Measurements from ENCODE around the gene RPS2.

DNA sequence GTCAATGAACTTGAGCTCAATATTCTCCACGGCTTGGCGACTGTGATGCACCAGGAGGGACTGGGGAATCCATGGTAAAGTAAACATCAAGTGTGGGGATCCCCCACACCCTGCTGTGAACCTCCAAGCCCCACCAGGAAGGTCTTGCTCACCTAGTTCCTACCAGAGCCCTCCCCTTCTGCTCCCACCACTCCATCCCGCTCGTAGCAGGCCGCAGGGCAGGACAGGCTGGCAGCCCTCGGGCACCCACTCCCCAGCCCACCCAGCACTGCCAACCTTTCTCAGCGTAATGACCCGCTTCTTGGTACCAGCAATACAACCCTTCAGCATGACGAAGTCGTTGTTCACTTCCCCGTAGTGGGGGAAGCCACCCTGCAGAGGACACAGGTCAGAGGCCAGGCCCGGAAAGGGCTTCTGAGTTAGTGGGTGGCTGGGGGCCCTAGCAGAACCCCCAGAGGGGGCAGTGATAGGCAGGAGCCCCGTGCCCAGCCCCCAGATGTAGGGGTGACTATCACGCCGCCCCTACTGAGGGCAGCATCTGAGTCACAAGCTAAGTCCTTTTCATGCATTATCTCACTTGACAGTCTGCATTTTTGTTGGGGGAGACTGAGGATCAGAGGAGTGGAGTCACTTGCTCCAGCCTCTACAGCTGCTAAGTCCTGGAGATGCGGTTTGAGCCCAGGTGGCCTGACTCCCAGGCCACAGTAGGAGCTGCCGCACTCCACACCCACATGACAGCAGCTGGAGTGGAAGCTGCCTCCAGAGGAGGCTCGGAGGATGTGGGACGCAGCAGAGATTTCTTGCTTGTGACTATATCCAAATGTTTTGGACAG lies 18.9 kb downstream of the RPS2 start:
- TF ChIP-seq, protein P1, sequence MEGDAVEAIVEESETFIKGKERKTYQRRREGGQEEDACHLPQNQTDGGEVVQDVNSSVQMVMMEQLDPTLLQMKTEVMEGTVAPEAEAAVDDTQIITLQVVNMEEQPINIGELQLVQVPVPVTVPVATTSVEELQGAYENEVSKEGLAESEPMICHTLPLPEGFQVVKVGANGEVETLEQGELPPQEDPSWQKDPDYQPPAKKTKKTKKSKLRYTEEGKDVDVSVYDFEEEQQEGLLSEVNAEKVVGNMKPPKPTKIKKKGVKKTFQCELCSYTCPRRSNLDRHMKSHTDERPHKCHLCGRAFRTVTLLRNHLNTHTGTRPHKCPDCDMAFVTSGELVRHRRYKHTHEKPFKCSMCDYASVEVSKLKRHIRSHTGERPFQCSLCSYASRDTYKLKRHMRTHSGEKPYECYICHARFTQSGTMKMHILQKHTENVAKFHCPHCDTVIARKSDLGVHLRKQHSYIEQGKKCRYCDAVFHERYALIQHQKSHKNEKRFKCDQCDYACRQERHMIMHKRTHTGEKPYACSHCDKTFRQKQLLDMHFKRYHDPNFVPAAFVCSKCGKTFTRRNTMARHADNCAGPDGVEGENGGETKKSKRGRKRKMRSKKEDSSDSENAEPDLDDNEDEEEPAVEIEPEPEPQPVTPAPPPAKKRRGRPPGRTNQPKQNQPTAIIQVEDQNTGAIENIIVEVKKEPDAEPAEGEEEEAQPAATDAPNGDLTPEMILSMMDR (IDR thresholded peaks at IDR 0.05) = no peak
- no peak for TF ChIP-seq POLR2A (IDR thresholded peaks at IDR 0.05)
